GM12874 (cell line): Measurements from ENCODE around the gene IRF1.

ENCODE experiments used
- CTCF ChIP-seq: IDR thresholded peaks from 2 replicates; pipeline ENCODE4 v1.5.1; 2011; ENCODE audit warnings: low read depth, mild to moderate bottlenecking, control low read depth, low read length, moderate library complexity; ENCODE audit not compliant: insufficient read depth

IRF1 gene

GRCh38 chr5:132480893-132481595, 9.5 kb downstream of the IRF1 start:
- no peak for TF ChIP-seq CTCF

- TF ChIP-seq CTCF: no peak
Measured at GRCh38 chr5:132480546-132480892, 10.1 kb downstream of the IRF1 start.

- TF ChIP-seq CTCF: peak; percentile 36; the same call in 1 of the 2 replicates
Measured at GRCh38 chr5:132480042-132480441, 10.5 kb downstream of the IRF1 start.

GRCh38 chr5:132479111-132479951, 11.2 kb downstream of the IRF1 start:
- no peak for TF ChIP-seq CTCF

- no peak for TF ChIP-seq CTCF
Measured at GRCh38 chr5:132478366-132478871, 12.2 kb downstream of the IRF1 start.

GRCh38 chr5:132477784-132478365, 12.7 kb downstream of the IRF1 start:
- no peak for TF ChIP-seq CTCF
